GM18873 (cell line): ENCODE data around the gene EHBP1.

Experiments used
- ATAC-seq: cut with Tn5 transposase; IDR thresholded peaks from one replicate; pipeline ENCODE4 v1.9.1; 2021; ENCODE audit warnings: mild to moderate bottlenecking, moderate library complexity, moderate number of reproducible peaks; ENCODE audit not compliant: unreplicated experiment, low FRiP score

EHBP1 gene

GRCh38 chr2:62774555-62775366 lies 69.2 kb downstream of the EHBP1 start:
- no peak for ATAC-seq

- ATAC-seq: no peak
These were observed 69.8 kb downstream of the EHBP1 start for GRCh38 chr2:62775367-62775668.

- ATAC-seq: no peak
These were observed 78.2 kb downstream of the EHBP1 start for GRCh38 chr2:62783679-62784078.

- ATAC-seq: no peak
These were observed 78.8 kb downstream of the EHBP1 start for GRCh38 chr2:62784341-62784740.

- peak; percentile 61 for ATAC-seq
These were observed 79.7 kb downstream of the EHBP1 start for GRCh38 chr2:62785216-62785615.

GRCh38 chr2:62785810-62786597 lies 80.5 kb downstream of the EHBP1 start:
- no peak for ATAC-seq

- ATAC-seq: peak; percentile 55
These were observed 81.9 kb downstream of the EHBP1 start for GRCh38 chr2:62787386-62787785.

- no peak for ATAC-seq
These were observed 84.0 kb downstream of the EHBP1 start for GRCh38 chr2:62789518-62789917.

GRCh38 chr2:62789918-62790317 lies 84.4 kb downstream of the EHBP1 start:
- no peak for ATAC-seq

GRCh38 chr2:62792408-62792807 lies 86.9 kb downstream of the EHBP1 start:
- ATAC-seq: no peak

GRCh38 chr2:62793213-62793612 lies 87.7 kb downstream of the EHBP1 start:
- no peak for ATAC-seq

GRCh38 chr2:62794791-62795190 lies 89.3 kb downstream of the EHBP1 start:
- no peak for ATAC-seq

- ATAC-seq: no peak
These were observed 89.8 kb downstream of the EHBP1 start for GRCh38 chr2:62795341-62795740.

- no peak for ATAC-seq
These were observed 91.6 kb downstream of the EHBP1 start for GRCh38 chr2:62797107-62797506.

GRCh38 chr2:62800618-62801017 lies 95.1 kb downstream of the EHBP1 start:
- no peak for ATAC-seq

GRCh38 chr2:62801110-62801509 lies 95.6 kb downstream of the EHBP1 start:
- ATAC-seq: no peak

- no peak for ATAC-seq
These were observed 96.5 kb downstream of the EHBP1 start for GRCh38 chr2:62801814-62802523.

GRCh38 chr2:62803961-62804360 lies 98.4 kb downstream of the EHBP1 start:
- ATAC-seq: no peak

- ATAC-seq: no peak
These were observed 100.7 kb downstream of the EHBP1 start for GRCh38 chr2:62806231-62806630.

GRCh38 chr2:62808554-62808953 lies 103.0 kb downstream of the EHBP1 start:
- ATAC-seq: no peak

- ATAC-seq: no peak
These were observed 105.6 kb downstream of the EHBP1 start for GRCh38 chr2:62811086-62811485.
